Natural killer cell (primary cell): Measurements from ENCODE around the gene MFSD6L. TPM values are rescaled to one million over a fixed set of nuclear protein-coding genes. Genes with fewer than 3 reads are reported as not detected.

Experiments used
- ATAC-seq, 3 donors: fragments of 150-1000 bp in 2 of 3; fragments of 200-7000 bp in 1 of 3; cut with Tn5 transposase; 1 replicate in 1 of 3; 2 replicates in 2 of 3; pipeline ENCODE4 v1.10.0; 2021; ENCODE audit warnings: mild to moderate bottlenecking in 2 of 3, moderate library complexity in 2 of 3
- DNase-seq, 2 donors: peaks; one replicate each; pipeline versions ENCODE4 v3.0.0 to v3.0.0-alpha.2; 2013 to 2021; ENCODE audit warnings: mixed read lengths in 1 of 2
- H3K27ac ChIP-seq: one replicate; pipeline ENCODE4 v1.5.1; 2013; ENCODE audit warnings: mild to moderate bottlenecking, low read length
- H3K27me3 ChIP-seq: one replicate; pipeline ENCODE4 v1.6.1; 2013; ENCODE audit warnings: low read length; ENCODE audit not compliant: control insufficient read depth, insufficient read depth
- H3K36me3 ChIP-seq: one replicate; pipeline ENCODE4 v1.6.1; 2013; ENCODE audit warnings: low read length; ENCODE audit not compliant: control insufficient read depth, insufficient read depth
- H3K4me1 ChIP-seq: one replicate; pipeline ENCODE4 v1.6.1; 2013; ENCODE audit warnings: low read length; ENCODE audit not compliant: control insufficient read depth, insufficient read depth
- H3K4me3 ChIP-seq: one replicate; pipeline ENCODE4 v1.5.1; 2013; ENCODE audit warnings: low read length
- H3K9me3 ChIP-seq: one replicate; pipeline ENCODE4 v1.6.1; 2013; ENCODE audit warnings: low read length; ENCODE audit not compliant: control insufficient read depth, insufficient read depth
- H3K27ac Mint-ChIP-seq, 2 donors: one replicate each; pipeline ENCODE4 v1.8.0; 2022; ENCODE audit warnings: mild to moderate bottlenecking in 2 of 2, mixed read lengths in 2 of 2, moderate library complexity in 1 of 2
- H3K27me3 Mint-ChIP-seq, 2 donors: one replicate each; pipeline ENCODE4 v1.8.0; 2022; ENCODE audit warnings: low read depth in 2 of 2, mixed read lengths in 2 of 2
- H3K36me3 Mint-ChIP-seq: one replicate; pipeline ENCODE4 v1.8.0; 2022; ENCODE audit warnings: mixed read lengths
- H3K4me1 Mint-ChIP-seq, 2 donors: one replicate each; pipeline ENCODE4 v1.8.0; 2022; ENCODE audit warnings: mixed read lengths in 2 of 2
- H3K4me3 Mint-ChIP-seq: one replicate; pipeline ENCODE4 v1.8.0; 2022; ENCODE audit warnings: mild to moderate bottlenecking, moderate library complexity, mixed read lengths
- H3K9me3 Mint-ChIP-seq, 2 donors: one replicate each; pipeline ENCODE4 v1.8.0; 2022; ENCODE audit warnings: mixed read lengths in 2 of 2
- WGBS: methylation state at CpG from one replicate; pipeline ENCODE4 v1.1.7; 2013; ENCODE audit warnings: missing lambda C conversion rate; ENCODE audit not compliant: insufficient coverage; 5-methylcytosine and 5-hydroxymethylcytosine counted together
- intact Hi-C: fragments of 100-400 bp; cut with micrococcal nuclease; formaldehyde crosslinking; loops from one replicate; pipeline ENCODE4 v1.14.2; 2022
- total RNA-seq, 4 donors: library from RNA; stranded (reverse); fragments of 120-200 nt in 1 of 4; gene quantifications; one replicate each; pipeline versions ENCODE4 v1.2.3 to v1.2.4, GENCODE V29; 2013 to 2022
- TF ChIP-seq, protein P1 (sequence below): fragments of 200-600 bp; IDR thresholded peaks from one replicate; pipeline ENCODE4 v1.8.0; 2022; ENCODE audit warnings: antibody characterized with exemption

The MFSD6L gene
- total RNA-seq, 3 donors from 2014 or later (not counting 1 experiment from before 2014, with no cell fraction given) = 0.12 to 0.90 TPM; not detected in 1

DNA sequence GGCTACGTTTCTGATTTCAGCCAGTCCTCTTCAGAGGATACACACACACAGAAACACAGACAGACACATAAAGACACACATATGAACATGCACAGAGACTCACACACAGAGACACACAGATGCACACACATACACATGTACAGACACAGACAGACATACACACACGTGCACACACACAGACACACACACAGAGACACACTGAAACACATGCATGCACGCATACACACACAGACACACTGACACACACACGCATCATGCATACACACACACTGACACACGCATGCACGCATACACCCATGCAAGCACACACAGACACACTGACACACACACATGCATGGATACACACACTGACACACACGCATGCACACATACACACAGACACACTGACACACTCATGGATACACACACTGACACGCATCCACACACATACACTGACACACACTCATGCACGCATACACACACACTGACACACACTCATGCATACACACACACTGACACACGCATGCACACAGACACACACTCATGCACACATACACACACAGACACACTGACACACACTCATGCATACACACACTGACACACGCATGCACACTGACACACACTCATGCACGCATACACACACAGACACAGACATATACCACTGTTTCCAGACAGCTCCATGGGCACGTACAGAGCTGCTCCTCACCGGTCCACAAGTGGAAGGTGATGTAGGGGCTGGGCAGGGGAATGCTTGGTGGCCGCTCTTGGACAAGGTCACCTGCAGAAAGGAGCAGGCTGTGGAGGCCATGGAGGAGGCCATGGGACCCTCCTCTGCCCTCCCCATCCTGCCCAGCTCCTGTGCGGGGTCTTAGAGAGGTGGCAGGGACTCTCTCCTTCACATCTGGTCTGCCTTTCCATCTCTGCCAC lies 30.1 kb upstream of the MFSD6L start:
- no peak overlapping the region for H3K4me3 Mint-ChIP-seq
- no peaks in the 10 kb centered on the region for H3K27me3 Mint-ChIP-seq
- no peaks in the 10 kb centered on the region for H3K27me3 ChIP-seq
- no peak overlapping the region for H3K27ac ChIP-seq
- DNase-seq (no peak), ATAC-seq (peak in 1 of 3 donors; percentile 32)
- intact Hi-C loops = no loop called here
- WGBS = 94% methylated on average over 16 of the region's 16 CpGs
- no peaks in the 10 kb centered on the region for H3K36me3 Mint-ChIP-seq
- H3K9me3 Mint-ChIP-seq = no peaks in the 10 kb centered on the region
- no peaks in the 10 kb centered on the region for H3K4me1 ChIP-seq
- H3K4me1 Mint-ChIP-seq = peaks cover 0 to 6% of the 10 kb centered on the region in 2 donors
- H3K4me3 ChIP-seq = no peak overlapping the region
- H3K36me3 ChIP-seq = no peaks in the 10 kb centered on the region
- no peak overlapping the region for H3K27ac Mint-ChIP-seq
- TF ChIP-seq, protein P1, sequence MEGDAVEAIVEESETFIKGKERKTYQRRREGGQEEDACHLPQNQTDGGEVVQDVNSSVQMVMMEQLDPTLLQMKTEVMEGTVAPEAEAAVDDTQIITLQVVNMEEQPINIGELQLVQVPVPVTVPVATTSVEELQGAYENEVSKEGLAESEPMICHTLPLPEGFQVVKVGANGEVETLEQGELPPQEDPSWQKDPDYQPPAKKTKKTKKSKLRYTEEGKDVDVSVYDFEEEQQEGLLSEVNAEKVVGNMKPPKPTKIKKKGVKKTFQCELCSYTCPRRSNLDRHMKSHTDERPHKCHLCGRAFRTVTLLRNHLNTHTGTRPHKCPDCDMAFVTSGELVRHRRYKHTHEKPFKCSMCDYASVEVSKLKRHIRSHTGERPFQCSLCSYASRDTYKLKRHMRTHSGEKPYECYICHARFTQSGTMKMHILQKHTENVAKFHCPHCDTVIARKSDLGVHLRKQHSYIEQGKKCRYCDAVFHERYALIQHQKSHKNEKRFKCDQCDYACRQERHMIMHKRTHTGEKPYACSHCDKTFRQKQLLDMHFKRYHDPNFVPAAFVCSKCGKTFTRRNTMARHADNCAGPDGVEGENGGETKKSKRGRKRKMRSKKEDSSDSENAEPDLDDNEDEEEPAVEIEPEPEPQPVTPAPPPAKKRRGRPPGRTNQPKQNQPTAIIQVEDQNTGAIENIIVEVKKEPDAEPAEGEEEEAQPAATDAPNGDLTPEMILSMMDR = no peak
- no peaks in the 10 kb centered on the region for H3K9me3 ChIP-seq

DNA sequence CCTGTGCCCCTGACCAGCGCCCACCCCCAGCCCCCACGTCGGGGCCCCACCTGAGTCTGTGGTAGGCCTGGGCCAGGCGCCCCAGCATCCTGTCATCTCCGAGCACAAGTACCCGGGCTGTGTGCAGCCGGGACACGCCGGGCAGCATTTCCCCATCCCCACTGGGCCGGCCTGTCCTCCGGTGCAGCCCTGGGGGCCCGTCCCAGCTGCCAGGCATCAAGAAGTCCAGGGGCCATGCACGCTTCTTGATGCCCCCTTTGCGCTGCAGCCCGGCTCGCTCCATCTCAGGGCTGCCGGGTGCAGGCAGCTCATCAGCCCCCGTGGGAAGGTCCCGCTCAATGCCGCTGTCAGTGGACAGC lies 29.3 kb upstream of the MFSD6L start:
- Mint-ChIP-seq H3K27me3 (no peaks in the 10 kb centered on the region), H3K9me3 (no peaks in the 10 kb centered on the region), H3K27ac (no peak overlapping the region), H3K36me3 (no peaks in the 10 kb centered on the region), H3K4me3 (no peak overlapping the region), H3K4me1 (peaks cover 0 to 6% of the 10 kb centered on the region in 2 donors)
- 92% methylated on average over 20 of the region's 20 CpGs for WGBS
- Histone ChIP-seq H3K27ac (no peak overlapping the region), H3K4me1 (no peaks in the 10 kb centered on the region), H3K27me3 (no peaks in the 10 kb centered on the region), H3K36me3 (no peaks in the 10 kb centered on the region), H3K4me3 (no peak overlapping the region), H3K9me3 (no peaks in the 10 kb centered on the region)
- no peak for DNase-seq
- intact Hi-C loops = no loop called here
- ATAC-seq = no peak
- TF ChIP-seq, protein P1 = no peak

DNA sequence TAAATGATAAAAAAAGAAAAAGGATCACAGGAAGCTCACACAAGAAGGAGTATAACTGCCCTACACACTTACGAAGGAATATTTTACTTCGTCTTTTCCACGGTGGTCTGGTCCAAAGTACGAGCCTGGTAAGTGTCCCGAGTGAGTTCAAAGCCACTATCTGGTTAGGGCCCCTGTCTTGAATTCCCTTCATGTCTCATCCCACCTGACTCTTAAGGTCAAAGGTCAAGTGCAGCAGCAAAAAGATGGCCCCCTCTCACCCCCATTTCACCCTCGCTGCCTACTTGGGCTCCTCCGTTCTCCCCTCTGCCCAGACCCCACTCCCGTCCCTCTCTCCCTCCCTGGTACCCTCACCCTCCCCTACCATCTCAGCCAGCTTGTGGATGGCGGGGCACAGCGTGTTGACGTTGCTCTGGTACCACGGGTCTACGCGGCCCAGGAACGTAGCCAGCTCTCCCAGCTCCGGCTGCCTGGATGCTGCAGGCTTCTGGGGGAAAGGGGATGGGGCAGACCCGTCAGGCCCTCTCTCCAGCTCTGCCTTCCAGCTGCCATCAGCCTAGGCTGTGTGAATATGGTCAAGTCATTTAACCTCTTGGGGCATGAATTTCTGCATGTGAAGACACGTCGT lies 27.8 kb upstream of the MFSD6L start:
- H3K36me3 Mint-ChIP-seq = no peaks in the 10 kb centered on the region
- ATAC-seq = no peak
- H3K27me3 ChIP-seq = no peaks in the 10 kb centered on the region
- no peak overlapping the region for H3K27ac ChIP-seq
- intact Hi-C loops = no loop called here
- DNase-seq = no peak
- H3K9me3 Mint-ChIP-seq = no peaks in the 10 kb centered on the region
- H3K36me3 ChIP-seq = no peaks in the 10 kb centered on the region
- WGBS = 91% methylated on average over 19 of the region's 19 CpGs
- no peak overlapping the region for H3K27ac Mint-ChIP-seq
- H3K27me3 Mint-ChIP-seq = no peaks in the 10 kb centered on the region
- no peaks in the 10 kb centered on the region for H3K9me3 ChIP-seq
- H3K4me1 Mint-ChIP-seq = peaks cover 0 to 6% of the 10 kb centered on the region in 2 donors
- TF ChIP-seq, protein P1 = no peak
- no peak overlapping the region for H3K4me3 Mint-ChIP-seq
- H3K4me1 ChIP-seq = no peaks in the 10 kb centered on the region
- no peak overlapping the region for H3K4me3 ChIP-seq
